ENCODE measurements around the gene PTPRG.

Gene PTPRG

GRCh38 chr3:62220616-62221015 lies 659.2 kb downstream of the PTPRG start:
- no peak for DNase-seq

- DNase-seq: no peak
Observed at GRCh38 chr3:62225051-62225450, 663.7 kb downstream of the PTPRG start.

- DNase-seq: no peak
Observed at GRCh38 chr3:62226601-62227339, 665.4 kb downstream of the PTPRG start.

GRCh38 chr3:62228467-62228866 lies 667.1 kb downstream of the PTPRG start:
- DNase-seq: no peak

GRCh38 chr3:62229211-62229610 lies 667.8 kb downstream of the PTPRG start:
- DNase-seq: no peak

GRCh38 chr3:62229908-62230307 lies 668.5 kb downstream of the PTPRG start:
- DNase-seq: peak; percentile 3

- no peak for DNase-seq
Observed at GRCh38 chr3:62233065-62233464, 671.7 kb downstream of the PTPRG start.

- no peak for DNase-seq
Observed at GRCh38 chr3:62236016-62236415, 674.6 kb downstream of the PTPRG start.

- DNase-seq: no peak
Observed at GRCh38 chr3:62237286-62237948, 676.0 kb downstream of the PTPRG start.

- DNase-seq: no peak
Observed at GRCh38 chr3:62238003-62238402, 676.6 kb downstream of the PTPRG start.

GRCh38 chr3:62238431-62238830 lies 677.1 kb downstream of the PTPRG start:
- no peak for DNase-seq

GRCh38 chr3:62241279-62241678 lies 679.9 kb downstream of the PTPRG start:
- DNase-seq: no peak

- DNase-seq: no peak
Observed at GRCh38 chr3:62242831-62243509, 681.6 kb downstream of the PTPRG start.

- no peak for DNase-seq
Observed at GRCh38 chr3:62246094-62246493, 684.7 kb downstream of the PTPRG start.

- no peak for DNase-seq
Observed at GRCh38 chr3:62246985-62247384, 685.6 kb downstream of the PTPRG start.

GRCh38 chr3:62248734-62249483 lies 687.5 kb downstream of the PTPRG start:
- no peak for DNase-seq

GRCh38 chr3:62249484-62249776 lies 688.1 kb downstream of the PTPRG start:
- DNase-seq: no peak

- DNase-seq: no peak
Observed at GRCh38 chr3:62249855-62250543, 688.6 kb downstream of the PTPRG start.

GRCh38 chr3:62252438-62253157 lies 691.2 kb downstream of the PTPRG start:
- DNase-seq: no peak

- DNase-seq: no peak
Observed at GRCh38 chr3:62253971-62254370, 692.6 kb downstream of the PTPRG start.

- DNase-seq: no peak
Observed at GRCh38 chr3:62255758-62256157, 694.4 kb downstream of the PTPRG start.

- no peak for DNase-seq
Observed at GRCh38 chr3:62259924-62260323, 698.6 kb downstream of the PTPRG start.
